Ovary (tissue), 9 donors: ENCODE measurements around the gene EML1. TPM values are rescaled to one million over a fixed set of nuclear protein-coding genes. Genes with fewer than 3 reads are reported as not detected.

Source experiments
- DNase-seq, 5 donors: peaks; one replicate each; pipeline ENCODE4 v3.0.0-alpha.2; 2019 to 2020
- H3K27ac ChIP-seq, 2 donors: fragments of 200-600 bp; one replicate each; pipeline versions ENCODE4 v1.5.1 to v1.8.0; 2019 to 2022
- H3K27me3 ChIP-seq: fragments of 200-600 bp; one replicate; pipeline ENCODE4 v1.8.0; 2022
- H3K36me3 ChIP-seq: fragments of 200-600 bp; sonication (generic); one replicate; pipeline ENCODE4 v1.5.1; 2019
- H3K4me1 ChIP-seq: one replicate; pipeline ENCODE4 v1.8.1; 2013; ENCODE audit warnings: mild to moderate bottlenecking, moderate library complexity; ENCODE audit not compliant: insufficient read depth
- H3K4me3 ChIP-seq: fragments of 200-600 bp; sonication (generic); one replicate; pipeline ENCODE4 v1.5.1; 2017
- H3K9me3 ChIP-seq, 2 donors: fragments of 200-600 bp in 1 of 2; sonication (generic) in 1 of 2; one replicate each; pipeline versions ENCODE4 v1.5.1 to v1.8.1; 2013 to 2019; ENCODE audit warnings: mild to moderate bottlenecking in 1 of 2, moderate library complexity in 1 of 2
- EP300 ChIP-seq: sonication (generic); formaldehyde crosslinking; IDR thresholded peaks from one replicate; pipeline ENCODE4 v1.6.1; 2017; ENCODE audit warnings: antibody characterized with exemption
- POLR2A ChIP-seq: fragments of 450-650 bp; IDR thresholded peaks from one replicate; pipeline ENCODE4 v1.6.1; 2017; ENCODE audit warnings: antibody characterized with exemption, mild to moderate bottlenecking, moderate library complexity
- WGBS, 3 donors: extraction: QIAGEN DNeasy Blood & Tissue Kit in 1 of 3; methylation state at CpG; one replicate each; pipeline versions ENCODE4 v1.1.5 to v1.1.7; 2013 to 2017; 5-methylcytosine and 5-hydroxymethylcytosine counted together
- intact Hi-C, 4 donors: fragments of 100-400 bp; cut with DNase I; formaldehyde crosslinking; loops; one replicate each; pipeline versions ENCODE4 v1.11.0 to v1.15.1; 2022 to 2023
- polyA plus RNA-seq, 2 donors: library from polyadenylated mRNA; stranded (reverse); fragments of 200-250 nt in 1 of 2; fragments of 350-450 nt in 1 of 2; fragmentation: Illumina TruSeq in 1 of 2; extraction: RNeasy Lipid Tissue Mini Kit (QIAGEN cat#74804) in 1 of 2; gene quantifications; one replicate each; pipeline ENCODE4 v1.2.3, GENCODE V29; 2013 to 2014
- total RNA-seq, 7 donors: library from RNA; depleted of rRNA in 2 of 7; stranded (reverse); fragments of >200 nt in 2 of 7; fragmentation: NEBNext Ultra II Directional in 3 of 7; extraction: Animal tissue kit (Norgen Biotek cat#: 25700) in 3 of 7; gene quantifications; one replicate each; pipeline versions ENCODE4 v1.1.0 to v1.2.4, GENCODE V29; 2016 to 2023
- TF ChIP-seq, protein P1 (sequence below), 3 donors: fragments of 450-650 bp in 2 of 3; fragments of 200-600 bp in 1 of 3; IDR thresholded peaks; one replicate each; pipeline versions ENCODE4 v1.5.1 to v1.8.0; 2016 to 2022; ENCODE audit warnings: antibody characterized with exemption in 3 of 3, mild to moderate bottlenecking in 1 of 3
- donor health status: DM: no; HTN: no; CAD: no; lungs with moderate emphysema.
- donor health status: DM: no; HTN: no; CAD: no.
- donor health status: Bipolar disorder and iron deficiency.
- donor health status: DM: yes; HTN: yes; CAD: no.
- donor health status: DM: no; HTN: no; CAD: no.
- donor health status: DM: yes; HTN: yes; CAD: no.

Gene EML1
- total and polyA plus RNA-seq, 9 donors: 4.4 to 22.3 (median 9.8) TPM

DNA sequence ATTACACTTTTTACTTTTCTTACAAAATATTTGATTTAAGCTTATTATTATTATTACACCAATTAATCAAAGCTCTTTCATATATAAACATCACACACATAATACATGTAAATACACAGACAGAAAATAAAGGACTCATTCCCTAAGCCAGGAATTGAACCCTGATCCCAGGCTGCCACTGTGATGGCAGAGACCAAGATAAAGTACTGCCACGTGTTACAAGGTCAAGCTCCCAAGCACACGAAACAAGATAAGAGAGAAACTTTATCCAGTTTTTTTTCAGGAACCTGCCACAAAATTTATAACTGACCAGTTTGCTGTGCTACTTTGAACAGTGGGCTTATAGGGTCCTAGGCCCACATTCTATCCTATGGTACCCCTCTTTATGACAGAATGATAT, 111.3 kb downstream of the EML1 start:
- H3K36me3 ChIP-seq: no peaks in the 10 kb centered on the region
- TF ChIP-seq POLR2A: no peak
- TF ChIP-seq EP300: no peak
- TF ChIP-seq, protein P1, sequence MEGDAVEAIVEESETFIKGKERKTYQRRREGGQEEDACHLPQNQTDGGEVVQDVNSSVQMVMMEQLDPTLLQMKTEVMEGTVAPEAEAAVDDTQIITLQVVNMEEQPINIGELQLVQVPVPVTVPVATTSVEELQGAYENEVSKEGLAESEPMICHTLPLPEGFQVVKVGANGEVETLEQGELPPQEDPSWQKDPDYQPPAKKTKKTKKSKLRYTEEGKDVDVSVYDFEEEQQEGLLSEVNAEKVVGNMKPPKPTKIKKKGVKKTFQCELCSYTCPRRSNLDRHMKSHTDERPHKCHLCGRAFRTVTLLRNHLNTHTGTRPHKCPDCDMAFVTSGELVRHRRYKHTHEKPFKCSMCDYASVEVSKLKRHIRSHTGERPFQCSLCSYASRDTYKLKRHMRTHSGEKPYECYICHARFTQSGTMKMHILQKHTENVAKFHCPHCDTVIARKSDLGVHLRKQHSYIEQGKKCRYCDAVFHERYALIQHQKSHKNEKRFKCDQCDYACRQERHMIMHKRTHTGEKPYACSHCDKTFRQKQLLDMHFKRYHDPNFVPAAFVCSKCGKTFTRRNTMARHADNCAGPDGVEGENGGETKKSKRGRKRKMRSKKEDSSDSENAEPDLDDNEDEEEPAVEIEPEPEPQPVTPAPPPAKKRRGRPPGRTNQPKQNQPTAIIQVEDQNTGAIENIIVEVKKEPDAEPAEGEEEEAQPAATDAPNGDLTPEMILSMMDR (IDR thresholded peaks at IDR 0.05): no peak
- no peak overlapping the region for H3K27ac ChIP-seq
- no peaks in the 10 kb centered on the region for H3K27me3 ChIP-seq
- DNase-seq: no peak
- no peaks in the 10 kb centered on the region for H3K9me3 ChIP-seq
- 50 to 74% (median 60%) methylated on average over 2 of the region's 2 CpGs for WGBS, 3 donors
- no peaks in the 10 kb centered on the region for H3K4me1 ChIP-seq
- intact Hi-C loops: no loop called here
- H3K4me3 ChIP-seq: no peak overlapping the region

DNA sequence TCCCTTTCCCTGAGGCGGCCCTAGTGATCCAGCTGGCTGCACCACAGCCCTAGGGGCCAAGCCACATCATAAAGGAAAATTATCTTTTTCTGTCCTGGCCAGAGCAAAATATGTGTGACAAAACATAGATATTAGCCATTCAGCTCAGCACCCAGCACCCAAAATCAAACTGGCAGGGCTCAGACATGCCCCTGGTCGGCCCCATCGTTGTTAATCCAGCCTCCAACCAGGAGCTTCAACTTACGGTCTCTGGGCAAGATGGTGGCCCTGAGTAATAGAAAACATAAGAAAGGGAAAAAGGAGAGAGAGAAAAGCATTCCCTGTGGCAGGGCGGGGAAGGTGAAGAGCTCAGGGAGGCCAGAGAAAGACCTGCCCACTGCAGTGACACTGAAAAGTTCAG, 111.9 kb downstream of the EML1 start:
- H3K4me3 ChIP-seq: no peak overlapping the region
- DNase-seq: no peak
- intact Hi-C loops: no loop called here
- H3K4me1 ChIP-seq: no peaks in the 10 kb centered on the region
- 95 to 97% (median 96%) methylated on average over 5 of the region's 5 CpGs for WGBS, 3 donors
- TF ChIP-seq, protein P1 (IDR thresholded peaks at IDR 0.05): no peak
- TF ChIP-seq POLR2A (no peak), EP300 (no peak)
- no peak overlapping the region for H3K27ac ChIP-seq
- H3K9me3 ChIP-seq: no peaks in the 10 kb centered on the region
- no peaks in the 10 kb centered on the region for H3K27me3 ChIP-seq
- no peaks in the 10 kb centered on the region for H3K36me3 ChIP-seq

DNA sequence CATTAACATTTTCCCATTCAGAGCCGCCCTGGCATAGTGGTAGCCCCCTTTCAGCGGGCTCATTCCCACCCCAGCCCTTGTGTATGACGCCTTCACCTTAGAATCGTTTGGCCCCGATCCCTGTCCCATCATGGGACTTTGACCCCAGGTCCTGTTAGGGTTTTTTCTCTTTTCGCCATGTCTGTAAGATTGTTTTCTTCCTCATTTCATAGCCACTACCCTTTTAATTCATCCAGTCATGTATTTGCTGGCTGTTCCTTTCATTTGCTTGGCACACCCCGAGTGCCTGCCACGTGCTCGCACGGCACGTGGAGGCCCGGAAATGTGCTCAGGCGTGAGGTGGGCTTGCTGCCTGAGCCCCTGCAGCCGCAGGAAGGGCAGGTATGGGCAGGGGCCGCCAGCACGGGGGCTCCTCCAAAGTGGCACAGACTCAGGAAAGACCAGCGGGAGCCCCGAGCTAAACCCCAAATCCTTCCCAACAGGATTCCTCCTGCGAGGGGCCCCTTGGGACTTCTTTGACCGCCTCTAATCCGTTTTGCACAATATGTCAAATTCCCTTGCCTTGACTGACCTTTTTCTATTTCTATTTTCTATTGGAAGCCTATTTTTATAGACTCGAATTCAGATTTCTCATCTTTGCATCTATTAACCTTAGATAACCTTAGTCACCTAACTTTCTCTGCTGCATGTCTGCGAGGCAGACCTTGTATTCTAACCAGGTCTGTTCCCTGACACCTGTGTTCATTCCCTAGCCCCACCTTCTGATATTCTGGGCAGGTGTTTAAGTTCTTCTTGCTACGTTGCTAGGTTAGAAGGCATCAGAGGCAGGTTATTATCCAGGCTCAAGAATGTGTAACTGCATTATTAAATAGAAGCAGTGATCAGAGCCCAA, 114.8 kb downstream of the EML1 start:
- Histone ChIP-seq H3K36me3 (no peaks in the 10 kb centered on the region), H3K4me1 (no peaks in the 10 kb centered on the region), H3K27me3 (no peaks in the 10 kb centered on the region), H3K4me3 (no peak overlapping the region), H3K9me3 (no peaks in the 10 kb centered on the region), H3K27ac (no peak overlapping the region)
- TF ChIP-seq, protein P1 (IDR thresholded peaks at IDR 0.05): no peak
- TF ChIP-seq POLR2A (no peak), EP300 (no peak)
- DNase-seq: no peak
- WGBS, 3 donors: 94 to 96% (median 95%) methylated on average over 24 of the region's 24 CpGs
- intact Hi-C loops: no loop called here

DNA sequence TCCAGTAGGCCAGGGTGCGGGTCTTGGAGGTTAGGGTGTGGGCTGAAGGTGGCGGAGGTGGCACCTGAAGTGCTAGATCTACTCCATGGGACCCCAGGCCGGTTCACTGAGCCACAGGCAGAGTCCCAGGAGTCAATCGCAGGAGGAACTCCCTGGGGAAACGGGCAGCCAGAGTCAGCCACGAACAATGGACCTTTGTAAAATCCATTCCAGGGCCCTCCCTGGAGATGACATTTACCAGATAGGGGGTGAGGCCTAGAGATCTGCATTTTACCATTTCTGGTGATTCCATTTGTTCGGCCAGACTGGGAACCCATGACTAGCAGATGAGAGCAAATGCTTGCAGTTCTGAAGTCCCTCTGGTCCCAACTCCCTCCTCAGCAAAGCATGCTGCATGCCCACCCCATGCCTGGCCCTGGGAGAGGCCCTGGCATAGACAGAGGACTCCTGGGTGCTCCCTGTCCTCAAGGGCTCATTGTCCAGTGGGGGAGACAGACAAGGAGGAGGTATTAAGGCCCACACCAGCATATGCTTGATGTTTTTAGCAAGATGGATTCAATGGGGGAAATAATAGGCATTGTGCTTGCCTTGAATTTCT, 115.5 kb downstream of the EML1 start:
- no peaks in the 10 kb centered on the region for H3K4me1 ChIP-seq
- H3K36me3 ChIP-seq: no peaks in the 10 kb centered on the region
- no peak overlapping the region for H3K4me3 ChIP-seq
- TF ChIP-seq EP300: no peak
- TF ChIP-seq POLR2A: no peak
- TF ChIP-seq, protein P1 (IDR thresholded peaks at IDR 0.05): no peak
- H3K27me3 ChIP-seq: no peaks in the 10 kb centered on the region
- H3K27ac ChIP-seq: no peak overlapping the region
- H3K9me3 ChIP-seq: no peaks in the 10 kb centered on the region
- intact Hi-C loops: no loop called here
- WGBS, 3 donors: 92 to 95% (median 94%) methylated on average over 7 of the region's 7 CpGs
- no peak for DNase-seq
